Endothelial cell of umbilical vein (primary cell): ENCODE results near the gene EPN1. TPM values are rescaled to one million over a fixed set of nuclear protein-coding genes. Genes with fewer than 3 reads are reported as not detected.

Source experiments
- BruUV-seq: library from RNA; stranded (reverse); fragments of 400-500 nt; replicated peaks from 2 replicates; lab custom pipeline; 2021; lab: Mats Ljungman, UMichigan
- CTCF ChIA-PET: fragments of 300-600, 350-600 bp; sonication (Branson Sonifier 250); formaldehyde crosslinking; loops from one replicate; lab custom pipeline; 2021; ENCODE audit warnings: antibody characterized with exemption, inconsistent platforms; lab: Charles Lee
- POLR2A ChIA-PET: fragments of 300-600, 350-600 bp; sonication (Branson Sonifier 250); formaldehyde crosslinking; loops from one replicate; lab custom pipeline; 2021; ENCODE audit warnings: antibody characterized with exemption, inconsistent platforms; lab: Charles Lee
- DNase-seq: peaks from one replicate; pipeline ENCODE4 v3.0.0-alpha.2; 2011; ENCODE audit warnings: low read depth, low spot score
- FAIRE-seq: peaks from 2 replicates; lab custom pipeline; 2011; peaks lifted over from hg19 to GRCh38; lab: Jason Lieb, UNC
- H2AFZ ChIP-seq: 2 replicates; pipeline ENCODE4 v1.6.0; 2012; ENCODE audit warnings: low read depth, low read length, control low read depth, inconsistent platforms
- H3K27ac ChIP-seq: 2 replicates; pipeline ENCODE4 v1.5.1; 2011; ENCODE audit warnings: low read depth, mild to moderate bottlenecking, control low read depth, low read length, moderate library complexity; ENCODE audit not compliant: insufficient read depth
- H3K27me3 ChIP-seq, 2 experiments: 2 replicates each; pipeline versions ENCODE4 v1.6.0 to v1.6.1; 2011; ENCODE audit warnings: low read length in 2 of 2, mixed read lengths in 1 of 2; ENCODE audit not compliant: control insufficient read depth in 2 of 2, insufficient read depth in 2 of 2
- H3K36me3 ChIP-seq, 2 experiments: 2 replicates in 1 of 2; 3 replicates in 1 of 2; pipeline ENCODE4 v1.5.1; 2011; ENCODE audit warnings: low read length in 2 of 2, mild to moderate bottlenecking in 1 of 2, moderate library complexity in 1 of 2; ENCODE audit not compliant: control insufficient read depth in 2 of 2, insufficient read depth in 2 of 2; ENCODE audit errors: extremely low read depth in 1 of 2
- H3K4me1 ChIP-seq: 3 replicates; pipeline ENCODE4 v1.5.1; 2011; ENCODE audit warnings: mild to moderate bottlenecking, low read length; ENCODE audit not compliant: control insufficient read depth, insufficient read depth; ENCODE audit errors: extremely low read depth
- H3K4me2 ChIP-seq: 2 replicates; pipeline ENCODE4 v1.6.1; 2011; ENCODE audit warnings: low read length, control low read depth, mixed read lengths; ENCODE audit not compliant: insufficient read depth
- H3K4me3 ChIP-seq, 3 experiments: fragments of 200-600 bp in 1 of 3; sonication (generic), shearing (Covaris generic) in 1 of 3; replicated peaks in 1 of 3; 2 replicates each; pipeline ENCODE4 v1.5.1; 2011 to 2016; ENCODE audit warnings: control low read depth in 3 of 3, low read length in 3 of 3, mild to moderate bottlenecking in 2 of 3, inconsistent platforms in 1 of 3, low read depth in 1 of 3, moderate library complexity in 1 of 3; ENCODE audit not compliant: insufficient read depth in 1 of 3
- H3K79me2 ChIP-seq: 2 replicates; pipeline ENCODE4 v1.6.0; 2012; ENCODE audit warnings: low read length, inconsistent platforms; ENCODE audit not compliant: control insufficient read depth, insufficient read depth
- H3K9ac ChIP-seq: replicated peaks from 2 replicates; pipeline ENCODE3; 2011; ENCODE audit warnings: low read length, control low read depth; ENCODE audit not compliant: insufficient read depth; ENCODE audit errors: extremely low read depth
- H3K9me1 ChIP-seq: replicated peaks from 3 replicates; pipeline ENCODE4 v1.6.0; 2011; ENCODE audit warnings: mild to moderate bottlenecking, low read length; ENCODE audit not compliant: control insufficient read depth, insufficient read depth; ENCODE audit errors: extremely low read depth
- H3K9me3 ChIP-seq: replicated peaks from 2 replicates; pipeline ENCODE4 v1.5.1; 2012; ENCODE audit warnings: low read length, inconsistent platforms; ENCODE audit not compliant: control insufficient read depth, insufficient read depth
- H4K20me1 ChIP-seq: replicated peaks from 2 replicates; pipeline ENCODE3; 2011; ENCODE audit warnings: mild to moderate bottlenecking, low read length; ENCODE audit not compliant: control insufficient read depth, insufficient read depth; ENCODE audit errors: extremely low read depth
- CTCF ChIP-seq, 2 donors: IDR thresholded peaks; 1 replicate in 1 of 2; 2 replicates in 1 of 2; pipeline ENCODE4 v1.5.1; 2011; ENCODE audit warnings: low read length in 2 of 2, mild to moderate bottlenecking in 2 of 2, moderate library complexity in 2 of 2, control low read depth in 1 of 2, inconsistent platforms in 1 of 2, low read depth in 1 of 2; ENCODE audit not compliant: insufficient read depth in 1 of 2; ENCODE audit errors: extremely low read depth in 1 of 2
- EZH2 ChIP-seq: IDR thresholded peaks from 2 replicates; pipeline ENCODE4 v1.6.1; 2012; ENCODE audit warnings: borderline replicate concordance, low read depth, mild to moderate bottlenecking, moderate library complexity, low read length, inconsistent platforms; ENCODE audit not compliant: severe bottlenecking
- FOS ChIP-seq: IDR thresholded peaks from 2 replicates; pipeline ENCODE4 v1.6.1; 2011; ENCODE audit warnings: mild to moderate bottlenecking, low read length, moderate library complexity, borderline replicate concordance; ENCODE audit not compliant: insufficient read depth
- GATA2 ChIP-seq: IDR thresholded peaks from 2 replicates; pipeline ENCODE4 v1.7.0; 2011; ENCODE audit warnings: low read depth, mild to moderate bottlenecking, moderate library complexity, mixed read lengths, low read length; ENCODE audit not compliant: insufficient read length, insufficient read depth
- JUN ChIP-seq: IDR thresholded peaks from 2 replicates; pipeline ENCODE4 v1.6.1; 2011; ENCODE audit warnings: borderline replicate concordance, low read depth; ENCODE audit not compliant: insufficient read length, insufficient read depth
- MAX ChIP-seq: IDR thresholded peaks from 2 replicates; pipeline ENCODE4 v1.6.1; 2011; ENCODE audit not compliant: insufficient read depth, insufficient read length
- MYC ChIP-seq: IDR thresholded peaks from one replicate; pipeline ENCODE4 v1.6.1; 2011; ENCODE audit warnings: mild to moderate bottlenecking, low read depth, low read length
- POLR2A ChIP-seq: IDR thresholded peaks from 2 replicates; pipeline ENCODE4 v1.6.1; 2012; ENCODE audit warnings: low read depth, mild to moderate bottlenecking, control low read depth, low read length
- POLR2AphosphoS5 ChIP-seq: IDR thresholded peaks from 2 replicates; pipeline ENCODE4 v1.6.1; 2012; ENCODE audit warnings: low read depth, mild to moderate bottlenecking, control low read depth, low read length, moderate library complexity; ENCODE audit not compliant: insufficient read depth
- dilution Hi-C: fragments of 300-500 bp; cut with MboI; formaldehyde crosslinking; loops from one replicate; pipeline ENCODE4 v1.15.0; 2019; ENCODE audit warnings: low sequenced_read_pairs; ENCODE audit not compliant: extremely low pct_ligation_motif_present
- intact Hi-C: fragments of 100-400 bp; cut with micrococcal nuclease; formaldehyde crosslinking; loops from one replicate; pipeline ENCODE4 v1.10.0; 2022
- polyA plus RNA-seq, 4 experiments: library from polyadenylated mRNA; depleted of rRNA in 3 of 4; stranded (reverse) in 3 of 4; unstranded in 1 of 4; fragments of >200 nt; gene quantifications; 2 replicates each; pipeline versions ENCODE4 v1.2.1 to v1.2.3, GENCODE V29; 2011 to 2012; ENCODE audit warnings: missing spikeins in 1 of 4
- total RNA-seq: library from RNA; stranded (reverse); gene quantifications from 2 replicates; pipeline ENCODE4 v1.2.3, GENCODE V29; 2021

EPN1 gene
- total and polyA plus RNA-seq, 2 donors (not counting 3 experiments of a cell fraction or from before 2014, with no cell fraction given) = 87.2 to 138 TPM

- peak overlapping the region; percentile 95 for H2AFZ ChIP-seq
- peak overlapping the region; percentile 99 for H3K27ac ChIP-seq
- H3K27me3 ChIP-seq = no peaks in the 10 kb centered on the region
- peak; percentile 100 for FAIRE-seq
- H3K9me1 ChIP-seq = no peaks in the 10 kb centered on the region
- H3K79me2 ChIP-seq = peaks cover 44% of the 10 kb centered on the region
- no TSS peak for BruUV-seq
- peak overlapping the region; percentile 85 for H3K4me2 ChIP-seq
- TF ChIP-seq EZH2 (no peak), GATA2 (no peak), CTCF (IDR thresholded peaks at IDR 0.05; ENCODE audit: extremely low read depth in 1 of 2, insufficient read depth in 1 of 2, low read depth in 1 of 2, low read length in 2 of 2) (no peak), POLR2A (no peak), FOS (no peak), MAX (no peak), MYC (no peak), POLR2AphosphoS5 (no peak), JUN (no peak)
- H3K9me3 ChIP-seq = no peaks in the 10 kb centered on the region
- H3K4me3 ChIP-seq = peak overlapping the region; percentile 86 to 98 (median 89)
- intact Hi-C loops = loop anchor here (1.0 to 10.0 kb wide), 5 partner anchors 21 to 1190 kb away; partner anchors contain the start of genes EPN1, KMT5C, LENG9 and ZNF524
- H4K20me1 ChIP-seq = peaks cover 12% of the 10 kb centered on the region
- dilution Hi-C loops = no loop called here
- H3K4me1 ChIP-seq = peaks cover 25% of the 10 kb centered on the region
- ChIA-PET CTCF (interaction anchor here (0.6 to 1.5 kb wide), 16 partner anchors 12 to 187 kb away, joined by 3 to 28 read pairs (median 4); partner anchors contain the start of genes FIZ1 and ZNF524), POLR2A (interaction anchor here (0.6 to 1.2 kb wide), 7 partner anchors 12 to 572 kb away, joined by 3 to 7 read pairs (median 4); partner anchors contain the start of genes FIZ1 and ZNF865)
- peak overlapping the region; percentile 100 for H3K9ac ChIP-seq
- H3K36me3 ChIP-seq = peaks cover 0 to 4% of the 10 kb centered on the region in 2 experiments
- peak; percentile 99 for DNase-seq
Observed at GRCh38 chr19:55654323-55654867, 20.6 kb upstream of the EPN1 start.
